ENCODE measurements around the gene PIK3R6.
"Not testable (repeated sequence)": the region's sequence is repeated elsewhere in the genome, so short reads cannot be mapped to it uniquely, and the experiment has no call there.

The PIK3R6 gene

DNA sequence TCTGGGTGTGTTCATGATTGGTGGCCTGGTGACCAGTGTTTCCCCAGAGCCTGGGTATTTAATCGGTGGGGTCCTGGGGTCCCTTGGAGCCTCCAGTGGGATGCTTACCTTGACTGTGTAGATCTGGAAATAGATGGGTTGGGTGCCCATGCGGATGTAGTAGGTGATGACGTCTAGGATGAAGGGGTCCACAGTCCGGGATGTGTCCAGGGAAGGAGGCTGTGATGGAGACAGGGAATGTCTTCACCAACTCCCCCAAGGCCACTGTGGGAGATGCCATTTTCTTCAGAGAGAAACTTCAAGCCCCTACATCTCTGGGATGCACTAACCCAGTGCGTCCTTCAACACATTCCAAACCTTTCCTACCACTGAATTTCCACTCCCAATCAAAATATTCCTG lies 44.2 kb downstream of the PIK3R6 start:
- DNase-seq: no peak

GRCh38 chr17:8822401-8823035 lies 45.0 kb downstream of the PIK3R6 start:
- no peak for DNase-seq

DNA sequence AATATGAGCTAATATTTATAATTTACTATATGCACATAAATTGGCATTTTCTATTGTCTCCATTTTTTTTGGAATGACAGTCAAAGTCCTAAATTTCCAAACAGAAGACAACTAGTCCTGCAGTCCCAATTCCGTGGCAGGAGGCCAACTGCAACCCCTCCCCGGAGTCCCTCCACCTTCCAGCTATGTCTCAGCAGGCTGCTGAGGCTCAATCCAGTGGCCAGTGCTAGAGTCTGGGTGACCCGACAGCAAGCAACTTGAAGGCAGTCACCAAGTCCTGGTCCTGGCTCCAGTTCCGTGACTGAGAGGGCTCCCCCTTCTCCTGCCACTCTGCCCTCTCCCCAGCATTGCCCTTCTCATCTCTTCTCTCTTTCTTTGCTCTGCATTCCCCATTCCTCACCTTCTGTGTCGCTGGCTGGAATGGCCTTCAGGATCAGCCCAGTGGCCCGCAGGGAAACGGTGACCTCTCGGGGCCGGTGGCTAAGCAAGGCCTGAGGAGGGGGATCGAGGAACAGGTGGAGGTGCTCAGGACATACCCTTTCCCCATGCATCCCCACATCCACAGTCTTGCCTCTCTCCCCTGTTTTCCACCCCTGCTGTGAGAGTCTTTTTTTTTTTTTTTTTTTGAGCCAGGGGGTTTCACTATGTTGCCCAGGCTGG lies 45.9 kb downstream of the PIK3R6 start:
- no peak for DNase-seq

GRCh38 chr17:8820311-8821010 lies 47.0 kb downstream of the PIK3R6 start:
- no peak for DNase-seq

- no peak for DNase-seq
Measured at GRCh38 chr17:8818654-8819330, 48.7 kb downstream of the PIK3R6 start.

DNA sequence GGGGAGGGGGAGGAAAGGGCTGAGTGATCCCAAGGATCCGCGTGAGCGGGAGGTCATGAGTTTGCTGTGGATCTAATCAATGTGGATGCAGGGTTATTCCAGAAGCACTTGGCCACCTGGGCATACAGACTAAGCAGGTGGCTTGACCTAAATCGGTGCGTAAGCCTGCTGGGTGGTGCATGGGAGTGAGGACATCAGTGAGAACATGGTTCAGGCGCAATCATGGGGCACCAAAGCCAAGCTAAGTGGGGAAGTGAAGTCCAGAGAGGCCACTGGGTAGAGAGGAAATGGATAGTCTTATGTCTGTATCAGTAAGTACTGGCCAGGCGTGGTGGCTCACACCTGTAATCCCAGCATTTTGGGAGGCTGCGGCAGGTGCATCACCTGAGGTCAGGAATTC lies 49.4 kb downstream of the PIK3R6 start:
- DNase-seq: no peak

DNA sequence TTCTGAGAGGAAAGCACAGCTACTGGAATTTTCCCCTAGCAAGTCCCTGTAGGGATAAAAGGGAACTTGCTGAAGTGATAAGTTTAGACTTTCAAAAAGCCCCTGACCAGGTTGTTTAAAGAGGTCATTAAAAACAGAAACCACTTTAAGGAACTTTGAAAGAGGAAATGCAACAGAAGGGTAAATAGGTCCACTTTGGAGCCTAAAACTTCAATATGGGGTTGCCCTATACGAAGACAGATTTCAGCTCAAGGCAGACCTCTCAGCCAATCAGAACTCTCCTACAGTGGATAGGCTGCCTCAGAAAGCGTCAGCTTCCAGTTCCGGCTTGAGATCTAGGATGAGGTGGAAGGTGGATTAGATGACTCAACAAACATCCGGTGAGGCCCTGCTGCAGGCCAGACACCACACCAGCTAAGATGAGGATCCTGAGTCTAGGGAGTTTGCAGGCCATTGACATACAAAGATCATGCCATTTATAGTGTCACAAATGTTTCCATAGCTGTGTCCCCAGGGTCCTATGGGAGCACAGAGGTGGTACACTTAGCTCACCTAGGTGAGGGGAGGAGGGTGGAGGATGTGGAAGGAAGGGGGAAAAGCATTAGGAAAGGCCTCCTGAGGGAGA lies 60.4 kb downstream of the PIK3R6 start:
- no peak for DNase-seq

DNA sequence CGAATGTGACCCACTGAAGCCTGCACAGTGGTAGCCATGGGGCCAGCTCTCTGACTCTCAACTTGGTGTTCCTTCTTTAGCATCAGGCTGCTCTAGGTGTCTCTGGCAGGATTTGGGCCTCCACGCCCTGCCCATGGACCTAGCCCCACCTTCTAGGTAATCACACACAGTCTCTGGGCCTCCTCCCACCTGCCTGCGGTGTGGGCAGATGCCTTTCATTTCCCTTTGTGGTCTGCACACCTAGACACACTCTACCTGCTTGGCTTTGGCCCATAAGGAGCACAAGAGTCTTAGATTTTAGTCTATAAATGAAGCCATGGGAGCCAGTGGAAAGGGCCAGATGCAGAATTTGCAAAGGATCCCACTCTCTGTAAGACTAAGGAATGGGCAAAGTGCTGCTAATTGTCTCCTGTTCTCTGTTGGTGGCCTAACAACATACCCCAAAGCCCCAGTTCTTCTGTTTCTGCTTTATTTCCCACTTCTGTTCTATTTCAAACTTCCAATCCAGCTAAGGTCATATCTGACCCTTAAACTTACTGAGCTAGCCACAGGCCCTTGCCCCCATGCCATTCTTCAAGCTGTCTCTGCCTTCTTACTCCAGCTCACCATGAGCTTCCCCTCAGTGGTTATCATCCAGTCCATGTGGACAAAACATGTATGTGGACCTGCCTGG lies 61.1 kb downstream of the PIK3R6 start:
- no peak for DNase-seq

DNA sequence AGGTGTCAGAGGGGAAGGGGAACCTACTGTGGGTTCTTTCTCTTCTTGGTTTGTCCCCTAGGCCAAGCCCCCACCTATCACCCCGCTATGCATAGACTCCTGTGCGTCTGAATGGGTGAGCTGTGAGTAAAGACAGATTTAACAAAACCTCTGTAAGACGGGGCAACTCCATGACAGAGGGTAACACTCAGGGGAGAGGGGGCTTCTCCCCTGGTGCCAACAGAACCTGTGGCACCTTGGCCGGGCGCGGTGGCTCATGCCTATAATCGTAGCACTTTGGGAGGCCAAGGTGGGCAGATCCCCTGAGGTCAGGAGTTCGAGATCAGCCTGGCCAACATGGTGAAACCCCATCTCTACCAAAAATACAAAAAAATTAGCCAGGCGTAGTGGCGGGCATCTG lies 62.1 kb downstream of the PIK3R6 start:
- not testable (repeated sequence) for DNase-seq

- no peak for DNase-seq
Measured at GRCh38 chr17:8803531-8804420, 63.7 kb downstream of the PIK3R6 start.

DNA sequence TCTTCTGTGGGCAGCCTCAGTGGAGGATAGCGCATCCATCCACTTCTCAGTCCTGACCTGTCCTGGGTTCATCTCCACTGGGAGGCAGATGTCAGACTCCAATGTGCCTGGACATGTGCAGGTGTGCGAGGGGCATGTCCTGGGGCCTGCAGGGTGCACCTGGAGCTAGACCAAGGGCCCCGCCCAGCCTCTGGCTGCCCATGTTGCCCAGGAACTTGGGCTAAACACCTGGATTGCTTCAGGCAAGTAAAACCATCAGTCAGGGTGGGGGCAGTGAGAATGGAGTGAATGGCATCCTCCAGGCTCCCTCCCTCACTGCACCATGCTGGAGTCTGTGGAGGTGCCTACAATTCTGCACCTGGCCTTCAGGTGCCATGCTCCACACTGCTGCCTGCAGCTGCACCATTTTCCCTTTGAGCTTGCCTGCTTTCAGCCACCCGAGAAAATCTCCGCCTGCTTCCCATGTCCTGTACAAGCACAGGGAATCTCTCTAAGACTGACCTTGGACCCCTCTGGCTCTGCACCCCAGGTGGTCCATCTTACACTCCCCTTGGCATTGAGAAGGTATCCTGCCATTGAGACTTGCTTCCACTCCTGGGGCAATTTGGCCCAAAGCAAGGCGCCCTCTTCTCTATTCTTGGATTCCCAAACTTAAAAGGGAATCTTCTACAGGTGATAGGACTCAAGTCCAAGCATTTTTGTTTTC lies 66.2 kb downstream of the PIK3R6 start:
- DNase-seq: no peak

GRCh38 chr17:8800656-8801055 lies 66.8 kb downstream of the PIK3R6 start:
- no peak for DNase-seq

- DNase-seq: no peak
Measured at GRCh38 chr17:8799570-8800212, 67.8 kb downstream of the PIK3R6 start.

DNA sequence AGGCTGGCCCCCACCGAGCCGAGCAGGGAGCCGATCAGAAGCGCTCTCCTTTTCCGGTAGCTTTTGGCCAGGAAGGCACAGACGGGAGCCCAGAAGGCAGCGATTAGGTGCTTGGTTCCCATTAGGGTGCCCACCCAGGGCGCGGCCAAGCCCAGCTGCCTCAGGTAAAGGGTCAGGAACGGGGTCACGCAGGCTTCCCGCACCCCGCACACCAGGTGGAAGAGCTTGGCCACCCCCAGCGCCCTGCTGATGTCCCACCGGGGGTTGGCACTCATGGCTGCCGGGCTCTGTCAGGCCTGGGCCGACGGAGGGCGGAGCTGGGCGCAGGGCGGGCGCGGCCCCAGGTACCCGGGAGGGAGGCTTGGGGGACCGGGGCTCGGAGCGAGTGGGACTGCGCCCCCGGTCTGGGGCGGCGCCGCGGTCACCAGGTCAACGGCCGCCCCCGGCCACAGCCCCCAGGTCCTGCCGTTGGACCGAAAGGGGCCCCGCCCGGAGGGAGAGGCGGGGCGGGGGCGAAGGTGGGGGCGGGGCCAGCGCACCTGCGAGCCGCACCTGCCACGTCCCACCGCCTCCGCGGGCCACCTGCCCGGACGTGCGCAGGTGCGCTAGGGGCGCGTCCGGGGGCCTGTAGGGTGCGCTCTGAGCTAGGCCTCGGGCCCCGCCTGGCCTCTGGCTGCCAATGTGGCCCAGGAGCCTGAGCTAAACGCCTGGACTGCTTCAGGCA lies 68.5 kb downstream of the PIK3R6 start, which contains the start of gene MFSD6L:
Gene MFSD6L (minus strand): TSS at position 520 of the 724 bp plus-strand sequence. CDS start 245 bp downstream, at position 275.
- no peak for DNase-seq

- no peak for DNase-seq
Measured at GRCh38 chr17:8798176-8798845, 69.2 kb downstream of the PIK3R6 start.

DNA sequence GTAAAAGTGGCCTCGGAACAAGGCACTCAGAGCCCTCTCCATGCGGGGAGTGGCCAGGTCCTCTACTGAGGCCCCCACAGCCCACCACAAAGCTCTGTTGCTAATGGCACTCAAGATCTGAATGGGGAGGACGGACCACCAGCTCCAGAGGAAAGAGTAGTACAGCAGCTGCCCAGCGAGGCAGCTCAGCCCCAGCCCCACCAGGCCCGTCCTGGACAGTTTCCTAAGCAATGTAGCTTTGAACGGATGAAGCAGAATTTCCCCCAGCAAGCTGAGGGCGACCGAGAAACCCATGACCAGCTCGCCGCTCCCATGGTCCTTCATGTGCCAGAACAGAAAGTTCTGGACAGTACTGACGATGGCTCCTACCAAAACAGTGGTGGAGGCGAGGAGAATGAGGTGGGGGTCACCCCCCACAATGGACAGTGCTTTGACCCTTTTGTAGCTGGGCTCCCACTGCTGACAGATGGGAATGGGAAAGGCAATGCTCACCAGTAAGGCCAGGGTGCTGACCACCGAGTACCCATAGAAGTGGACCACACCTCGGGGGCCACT lies 69.8 kb downstream of the PIK3R6 start:
- no peak for DNase-seq

DNA sequence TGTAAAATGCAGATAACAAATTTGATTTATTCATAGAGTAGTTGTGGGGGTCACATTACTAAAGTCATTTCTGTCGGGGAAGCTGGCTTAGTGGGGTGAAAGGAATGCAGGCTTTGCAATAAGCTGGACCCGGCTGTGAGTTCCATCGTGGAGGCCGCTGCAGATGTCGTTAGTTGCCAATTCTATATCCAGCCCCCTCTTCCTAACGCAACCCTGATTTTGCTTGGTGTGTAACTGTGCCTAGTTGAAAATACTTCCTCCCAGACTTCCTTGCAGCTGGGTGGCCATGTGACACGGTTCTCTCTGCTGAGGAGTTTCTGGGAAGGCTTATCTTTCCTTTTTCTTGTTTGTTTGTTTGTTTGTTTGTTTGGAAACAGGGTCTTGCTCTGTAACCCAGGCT lies 72.8 kb downstream of the PIK3R6 start:
- DNase-seq: no peak

- DNase-seq: no peak
Measured at GRCh38 chr17:8793649-8794048, 73.8 kb downstream of the PIK3R6 start.

GRCh38 chr17:8792646-8793045 lies 74.8 kb downstream of the PIK3R6 start:
- no peak for DNase-seq
